Naive thymus-derived CD4-positive, alpha-beta T cell (primary cell): ENCODE measurements around the gene PSD4. TPM values are rescaled to one million over a fixed set of nuclear protein-coding genes. Genes with fewer than 3 reads are reported as not detected.

Experiments
- ATAC-seq: fragments of 150-1000 bp; cut with Tn5 transposase; 2 replicates; pipeline ENCODE4 v1.10.0; 2021; ENCODE audit warnings: mild to moderate bottlenecking, moderate library complexity
- CTCF ChIA-PET: fragments of 350-600 bp; sonication (Branson Sonifier 250); formaldehyde crosslinking; loops from one replicate; lab custom pipeline; 2021; ENCODE audit warnings: antibody characterized with exemption; lab: Charles Lee
- POLR2A ChIA-PET: fragments of 350-600 bp; sonication (Branson Sonifier 250); formaldehyde crosslinking; loops from one replicate; lab custom pipeline; 2021; ENCODE audit warnings: antibody characterized with exemption, inconsistent platforms; lab: Charles Lee
- DNase-seq, 9 donors: peaks; one replicate each; pipeline versions ENCODE4 v3.0.0 to v3.0.0-alpha.2; 2020 to 2022; ENCODE audit warnings: mixed read lengths in 1 of 9
- H3K27ac ChIP-seq: one replicate; pipeline ENCODE4 v1.7.0; 2013; ENCODE audit warnings: mild to moderate bottlenecking, low read depth, low read length, moderate library complexity
- H3K27me3 ChIP-seq, 2 donors: one replicate each; pipeline ENCODE4 v1.7.0; 2013; ENCODE audit warnings: low read length in 2 of 2, mild to moderate bottlenecking in 2 of 2, moderate library complexity in 2 of 2; ENCODE audit not compliant: control insufficient read depth in 2 of 2, insufficient read depth in 2 of 2
- H3K36me3 ChIP-seq, 3 experiments: 1 replicate in 2 of 3; 2 replicates in 1 of 3; pipeline ENCODE4 v1.7.0; 2013; ENCODE audit warnings: low read length in 3 of 3, mild to moderate bottlenecking in 3 of 3, moderate library complexity in 1 of 3; ENCODE audit not compliant: insufficient read depth in 3 of 3, control insufficient read depth in 2 of 3
- H3K4me1 ChIP-seq, 2 donors: one replicate each; pipeline ENCODE4 v1.7.0; 2013; ENCODE audit warnings: low read length in 2 of 2, mild to moderate bottlenecking in 2 of 2, moderate library complexity in 1 of 2; ENCODE audit not compliant: control insufficient read depth in 2 of 2, insufficient read depth in 2 of 2
- H3K4me3 ChIP-seq: 2 replicates; pipeline ENCODE4 v1.7.0; 2013; ENCODE audit warnings: mild to moderate bottlenecking, low read length
- H3K9me3 ChIP-seq, 3 experiments: 1 replicate in 2 of 3; 2 replicates in 1 of 3; pipeline ENCODE4 v1.7.0; 2013; ENCODE audit warnings: low read length in 3 of 3; ENCODE audit not compliant: control insufficient read depth in 2 of 3
- H3K27ac Mint-ChIP-seq, 9 donors: one replicate each; pipeline ENCODE4 v1.8.0; 2020 to 2022; ENCODE audit warnings: mixed read lengths in 9 of 9, mild to moderate bottlenecking in 8 of 9, moderate library complexity in 5 of 9, inconsistent platforms in 2 of 9
- H3K27me3 Mint-ChIP-seq, 5 donors: one replicate each; pipeline ENCODE4 v1.8.0; 2021 to 2022; ENCODE audit warnings: mixed read lengths in 5 of 5, mild to moderate bottlenecking in 1 of 5
- H3K36me3 Mint-ChIP-seq, 5 donors: one replicate each; pipeline ENCODE4 v1.8.0; 2020 to 2022; ENCODE audit warnings: mixed read lengths in 5 of 5, mild to moderate bottlenecking in 3 of 5, inconsistent platforms in 1 of 5
- H3K4me1 Mint-ChIP-seq, 7 donors: one replicate each; pipeline ENCODE4 v1.8.0; 2020 to 2022; ENCODE audit warnings: mixed read lengths in 7 of 7, mild to moderate bottlenecking in 3 of 7, inconsistent platforms in 1 of 7
- H3K4me3 Mint-ChIP-seq, 10 donors: one replicate each; pipeline ENCODE4 v1.8.0; 2020 to 2022; ENCODE audit warnings: mild to moderate bottlenecking in 10 of 10, mixed read lengths in 10 of 10, moderate library complexity in 6 of 10, inconsistent platforms in 2 of 10
- H3K9me3 Mint-ChIP-seq, 11 donors: one replicate each; pipeline ENCODE4 v1.8.0; 2020 to 2022; ENCODE audit warnings: mixed read lengths in 11 of 11, mild to moderate bottlenecking in 4 of 11, inconsistent platforms in 1 of 11, moderate library complexity in 1 of 11
- intact Hi-C, 2 donors: fragments of 100-400 bp; cut with micrococcal nuclease; formaldehyde crosslinking; loops; one replicate each; pipeline ENCODE4 v1.15.1; 2023
- polyA plus RNA-seq, 2 donors: library from polyadenylated mRNA; unstranded; fragments of 300-500 nt; fragmentation: Illumina TruSeq; gene quantifications; one replicate each; pipeline ENCODE4 v1.2.3, GENCODE V29; 2021
- total RNA-seq, 6 experiments: library from RNA in 5 of 6; stranded (reverse) in 5 of 6; gene quantifications; 1 replicate in 5 of 6; 2 replicates in 1 of 6; pipeline ENCODE4 v1.2.3 and lab custom pipeline; 2021 to 2026

PSD4 gene
- total and polyA plus RNA-seq, 7 experiments from 2014 or later = 28.0 to 399 (median 112) TPM

- no peak overlapping the region for H3K4me3 Mint-ChIP-seq
- ChIA-PET CTCF (interaction anchor here (0.6 to 12.3 kb wide), 6 partner anchors 22 to 149 kb away, joined by 4 to 356 read pairs (median 57); partner anchors contain the start of gene PSD4), POLR2A (interaction anchor here (1.0 to 1.4 kb wide), 2 partner anchors 62 to 67 kb away, joined by 3 read pairs; no protein-coding TSS in a partner anchor)
- Histone ChIP-seq H3K4me1 (peaks cover 0 to 8% of the 10 kb centered on the region in 2 donors), H3K36me3 (no peaks in the 10 kb centered on the region), H3K27me3 (no peaks in the 10 kb centered on the region), H3K4me3 (no peak overlapping the region), H3K27ac (no peak overlapping the region), H3K9me3 (no peaks in the 10 kb centered on the region)
- H3K27ac Mint-ChIP-seq = no peak overlapping the region
- H3K36me3 Mint-ChIP-seq = no peaks in the 10 kb centered on the region
- intact Hi-C loops = loop anchor here (5.0 kb wide), 2 partner anchors 113 to 258 kb away; no protein-coding TSS in a partner anchor
- no peak for ATAC-seq
- H3K9me3 Mint-ChIP-seq = peaks cover 0 to 2% (median 0%) of the 10 kb centered on the region in 11 donors
- H3K27me3 Mint-ChIP-seq = no peaks in the 10 kb centered on the region
- H3K4me1 Mint-ChIP-seq = peaks cover 19 to 38% (median 24%) of the 10 kb centered on the region in 7 donors
- no peak for DNase-seq
Measured at GRCh38 chr2:113134717-113135116, 39.1 kb upstream of the PSD4 start.

GRCh38 chr2:113135317-113135716 lies 38.5 kb upstream of the PSD4 start:
- intact Hi-C loops = loop anchor here (5.0 kb wide), 2 partner anchors 112 to 257 kb away; no protein-coding TSS in a partner anchor
- DNase-seq = no peak
- Mint-ChIP-seq H3K4me3 (no peak overlapping the region), H3K36me3 (no peaks in the 10 kb centered on the region), H3K27me3 (no peaks in the 10 kb centered on the region), H3K27ac (no peak overlapping the region), H3K4me1 (peaks cover 19 to 38% (median 24%) of the 10 kb centered on the region in 7 donors), H3K9me3 (peaks cover 0 to 2% (median 0%) of the 10 kb centered on the region in 11 donors)
- Histone ChIP-seq H3K4me3 (no peak overlapping the region), H3K36me3 (no peaks in the 10 kb centered on the region), H3K9me3 (no peaks in the 10 kb centered on the region), H3K27ac (no peak overlapping the region), H3K4me1 (peaks cover 0 to 8% of the 10 kb centered on the region in 2 donors), H3K27me3 (no peaks in the 10 kb centered on the region)
- no peak for ATAC-seq
- CTCF ChIA-PET = interaction anchor here (0.6 to 12.3 kb wide), 7 partner anchors 21 to 235 kb away, joined by 4 to 356 read pairs (median 34); partner anchors contain the start of gene PSD4
- POLR2A ChIA-PET = interaction anchor here (1.0 to 1.4 kb wide), 2 partner anchors 61 to 66 kb away, joined by 3 read pairs; no protein-coding TSS in a partner anchor

GRCh38 chr2:113136828-113137775 lies 36.7 kb upstream of the PSD4 start:
- DNase-seq (peak in 6 of 9 donors; percentile 24 to 60 (median 44)), ATAC-seq (peak; percentile 60)
- H3K4me1 ChIP-seq = peaks cover 0 to 8% of the 10 kb centered on the region in 2 donors
- peaks cover 17 to 38% (median 24%) of the 10 kb centered on the region in 7 donors for H3K4me1 Mint-ChIP-seq
- peaks cover 0 to 3% (median 0%) of the 10 kb centered on the region in 11 donors for H3K9me3 Mint-ChIP-seq
- H3K36me3 ChIP-seq = no peaks in the 10 kb centered on the region
- H3K27me3 ChIP-seq = no peaks in the 10 kb centered on the region
- POLR2A ChIA-PET = interaction anchor here (0.8 to 3.7 kb wide), 9 partner anchors 20 to 114 kb away, joined by 3 to 28 read pairs (median 4); partner anchors contain the start of gene PSD4
- CTCF ChIA-PET = interaction anchor here (0.7 to 12.3 kb wide), 23 partner anchors 9 to 253 kb away, joined by 3 to 356 read pairs (median 6); partner anchors contain the start of gene PSD4
- no peak overlapping the region for H3K27ac ChIP-seq
- no peak overlapping the region for H3K4me3 ChIP-seq
- H3K9me3 ChIP-seq = no peaks in the 10 kb centered on the region
- peak overlapping the region in 5 of 9 donors; percentile 1 to 26 (median 2) for H3K27ac Mint-ChIP-seq
- H3K36me3 Mint-ChIP-seq = no peaks in the 10 kb centered on the region
- no peak overlapping the region for H3K4me3 Mint-ChIP-seq
- intact Hi-C loops = loop anchor here (1.0 to 5.0 kb wide), 5 partner anchors 57 to 255 kb away; no protein-coding TSS in a partner anchor
- no peaks in the 10 kb centered on the region for H3K27me3 Mint-ChIP-seq

GRCh38 chr2:113137827-113138226 lies 35.9 kb upstream of the PSD4 start:
- Mint-ChIP-seq H3K4me1 (peaks cover 17 to 38% (median 24%) of the 10 kb centered on the region in 7 donors), H3K36me3 (no peaks in the 10 kb centered on the region), H3K9me3 (peaks cover 0 to 3% (median 0%) of the 10 kb centered on the region in 11 donors), H3K27ac (peak overlapping the region in 2 of 9 donors; percentile 62 to 81), H3K4me3 (no peak overlapping the region), H3K27me3 (no peaks in the 10 kb centered on the region)
- POLR2A ChIA-PET = interaction anchor here (1.0 to 3.7 kb wide), 9 partner anchors 21 to 114 kb away, joined by 3 to 28 read pairs (median 6); partner anchors contain the start of gene PSD4
- no peak for ATAC-seq
- CTCF ChIA-PET = interaction anchor here (0.8 to 12.3 kb wide), 29 partner anchors 9 to 252 kb away, joined by 3 to 356 read pairs (median 5); partner anchors contain the start of gene PSD4
- Histone ChIP-seq H3K27ac (no peak overlapping the region), H3K27me3 (no peaks in the 10 kb centered on the region), H3K36me3 (no peaks in the 10 kb centered on the region), H3K9me3 (no peaks in the 10 kb centered on the region), H3K4me1 (peaks cover 0 to 8% of the 10 kb centered on the region in 2 donors), H3K4me3 (no peak overlapping the region)
- no peak for DNase-seq
- intact Hi-C loops = loop anchor here (1.0 to 5.0 kb wide), 12 partner anchors 18 to 254 kb away; partner anchors contain the start of gene PSD4 (in 2 of the 2)

DNA sequence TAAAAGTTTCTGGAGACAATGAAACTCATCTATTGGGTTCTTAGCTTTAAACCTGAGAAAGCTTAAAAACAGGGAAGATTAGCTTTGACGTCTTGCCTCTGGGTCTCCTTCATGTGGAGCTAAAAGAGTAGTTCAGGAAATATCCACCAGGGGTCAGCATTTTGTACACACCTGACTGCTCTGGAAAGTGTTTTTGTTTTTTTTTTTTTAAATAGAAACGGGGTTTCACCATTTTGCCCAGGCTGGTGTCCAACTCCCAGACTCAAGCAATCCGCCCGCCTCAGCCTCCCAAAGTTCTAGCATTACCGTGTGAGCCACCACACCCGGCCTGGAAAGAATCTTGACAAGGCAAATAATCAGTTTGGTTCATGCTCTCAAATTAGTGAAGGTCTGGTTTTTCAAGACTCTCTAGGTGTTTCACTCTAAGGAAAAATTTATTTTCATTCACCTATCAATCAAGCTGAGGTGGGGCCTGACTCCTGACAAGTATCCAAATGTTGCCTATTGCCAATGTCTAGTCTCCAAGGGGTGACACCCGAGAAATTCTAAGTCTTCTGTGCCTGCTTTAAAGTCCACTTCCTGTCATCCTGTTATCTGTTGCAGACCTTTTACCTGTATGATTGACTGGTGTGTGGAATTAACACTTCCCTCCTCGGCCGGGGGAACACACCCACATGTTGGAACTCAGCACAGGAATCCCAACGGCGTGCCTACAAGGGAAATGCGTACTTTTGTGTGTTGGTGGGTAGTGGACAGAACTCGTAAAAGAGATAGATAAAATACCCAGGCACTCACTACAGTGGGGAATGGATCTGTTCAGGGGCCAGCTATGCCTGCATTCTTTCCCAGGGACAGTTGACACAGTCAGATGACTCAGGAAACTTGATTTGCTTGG lies 35.1 kb upstream of the PSD4 start:
- ATAC-seq (peak; percentile 89), DNase-seq (peak in 7 of 9 donors; percentile 67 to 82 (median 79))
- Mint-ChIP-seq H3K4me3 (peak overlapping the region; percentile 37 to 81 (median 64)), H3K4me1 (peaks cover 17 to 32% (median 23%) of the 10 kb centered on the region in 7 donors), H3K27ac (peak overlapping the region in 8 of 9 donors; percentile 36 to 87 (median 68)), H3K36me3 (no peaks in the 10 kb centered on the region), H3K27me3 (no peaks in the 10 kb centered on the region), H3K9me3 (peaks cover 0 to 1% (median 0%) of the 10 kb centered on the region in 11 donors)
- peak overlapping the region; percentile 54 for H3K27ac ChIP-seq
- ChIA-PET CTCF (interaction anchor here (0.8 to 12.3 kb wide), 33 partner anchors 9 to 251 kb away, joined by 3 to 356 read pairs (median 4); partner anchors contain the start of gene PSD4), POLR2A (interaction anchor here (0.6 to 3.7 kb wide), 11 partner anchors 18 to 231 kb away, joined by 3 to 28 read pairs (median 4); partner anchors contain the start of gene PSD4)
- H3K36me3 ChIP-seq = no peaks in the 10 kb centered on the region
- no peaks in the 10 kb centered on the region for H3K9me3 ChIP-seq
- intact Hi-C loops = loop anchor here (1.0 to 5.0 kb wide), 11 partner anchors 18 to 254 kb away; partner anchors contain the start of gene PSD4 (in 2 of the 2)
- peaks cover 0 to 8% of the 10 kb centered on the region in 2 donors for H3K4me1 ChIP-seq
- H3K4me3 ChIP-seq = peak overlapping the region; percentile 10
- H3K27me3 ChIP-seq = no peaks in the 10 kb centered on the region
